ENCODE data around the gene WASHC1.
"Not testable (repeated sequence)": the region's sequence is repeated elsewhere in the genome, so short reads cannot be mapped to it uniquely, and the experiment has no call there.

WASHC1 gene

GRCh38 chr9:14129-14809 is 15.0 kb downstream of the WASHC1 start:
- not testable (repeated sequence) for DNase-seq (ENCODE audit: low read depth, low spot score)

GRCh38 chr9:11206-11605 is 18.1 kb downstream of the WASHC1 start:
- DNase-seq (ENCODE audit: low read depth, low spot score) = peak; percentile 50

- DNase-seq (ENCODE audit: low read depth, low spot score) = not testable (repeated sequence)
Observed at GRCh38 chr9:10653-11053, 18.6 kb downstream of the WASHC1 start.

- not testable (repeated sequence) for DNase-seq (ENCODE audit: low read depth, low spot score)
Observed at GRCh38 chr9:10207-10606, 19.0 kb downstream of the WASHC1 start.

Data from activated CD4-positive, CD25-positive, alpha-beta regulatory T cell treated with anti-CD3 and anti-CD28 coated beads, Interleukin-2, amount 50 U/mL, for 16 hours (primary cell).